GM12878 (cell line): Measurements from ENCODE around the gene OXT. TPM values are rescaled to one million over a fixed set of nuclear protein-coding genes. Genes with fewer than 3 reads are reported as not detected.
A peak's percentile ranks its signal among the peaks of the same experiment; 100 is the strongest.

Source experiments
- ATAC-seq: fragments of 200-7000 bp; cut with Tn5 transposase; 3 replicates; pipeline ENCODE4 v1.9.1; 2020; ENCODE audit warnings: mild to moderate bottlenecking, moderate library complexity
- Bru-seq: library from RNA; stranded (reverse); fragments of 400-500 nt; gene quantifications from one replicate; lab custom pipeline; 2021; lab: Mats Ljungman, UMichigan
- BruChase-seq, 2 experiments: library from RNA; stranded (reverse); fragments of 400-500 nt; gene quantifications; one replicate each; lab custom pipeline; 2021; lab: Mats Ljungman, UMichigan
- BruUV-seq: library from RNA; stranded (reverse); fragments of 400-500 nt; replicated peaks from 2 replicates; lab custom pipeline; 2021; lab: Mats Ljungman, UMichigan
- CTCF ChIA-PET: fragments of 300-600 bp; sonication (Branson Sonifier 250); formaldehyde crosslinking; extraction: SDS; loops from one replicate; lab custom pipeline; 2021; ENCODE audit warnings: inconsistent platforms; lab: Yijun Ruan, JAX
- POLR2A ChIA-PET: fragments of 350-600 bp; formaldehyde crosslinking; extraction: SDS; loops from one replicate; lab custom pipeline; 2021; ENCODE audit warnings: inconsistent platforms; lab: Charles Lee
- RAD21 ChIA-PET: fragments of 300-600 bp; sonication (Branson Sonifier 250); formaldehyde crosslinking; loops from one replicate; lab custom pipeline; 2023; ENCODE audit warnings: antibody characterized with exemption; ENCODE audit not compliant: unreplicated experiment; lab: Charles Lee
- SMC1A ChIA-PET: fragments of 300-600 bp; sonication (Branson Sonifier 250); formaldehyde crosslinking; loops from one replicate; lab custom pipeline; 2023; ENCODE audit not compliant: unreplicated experiment, uncharacterized antibody; lab: Charles Lee
- DNase-seq: peaks from one replicate; pipeline ENCODE4 v3.0.0-alpha.2; 2011; ENCODE audit warnings: low read depth, low spot score
- FAIRE-seq: peaks from 3 replicates; lab custom pipeline; 2011; peaks lifted over from hg19 to GRCh38; lab: Jason Lieb, UNC
- H2AFZ ChIP-seq: 2 replicates; pipeline ENCODE4 v1.6.0; 2011; ENCODE audit warnings: low read depth, low read length, control low read depth; ENCODE audit not compliant: control insufficient read depth
- H3K27ac ChIP-seq: 2 replicates; pipeline ENCODE4 v1.5.1; 2011; ENCODE audit warnings: control low read depth; ENCODE audit not compliant: control insufficient read depth, insufficient read depth
- H3K27me3 ChIP-seq, 2 experiments: replicated peaks in 1 of 2; 2 replicates each; pipeline versions ENCODE4 v1.6.0 to v1.6.1; 2011; ENCODE audit warnings: low read length in 1 of 2; ENCODE audit not compliant: control insufficient read depth in 2 of 2, insufficient read depth in 2 of 2
- H3K36me3 ChIP-seq, 2 experiments: 2 replicates each; pipeline ENCODE4 v1.5.1; 2011; ENCODE audit warnings: low read length in 1 of 2; ENCODE audit not compliant: control insufficient read depth in 2 of 2, insufficient read depth in 2 of 2
- H3K4me1 ChIP-seq: 2 replicates; pipeline ENCODE4 v1.6.1; 2011; ENCODE audit warnings: mild to moderate bottlenecking, low read length, moderate library complexity, mixed read lengths; ENCODE audit not compliant: control insufficient read depth, insufficient read depth
- H3K4me2 ChIP-seq: 2 replicates; pipeline ENCODE4 v1.6.0; 2011; ENCODE audit warnings: control low read depth; ENCODE audit not compliant: control insufficient read depth, insufficient read depth
- H3K4me3 ChIP-seq: fragments of 200-600 bp; sonication (generic); 2 replicates; pipeline ENCODE4 v1.5.1; 2016
- H3K79me2 ChIP-seq: 2 replicates; pipeline ENCODE4 v1.6.0; 2011; ENCODE audit warnings: low read length; ENCODE audit not compliant: control insufficient read depth, insufficient read depth
- H3K9ac ChIP-seq: 2 replicates; pipeline ENCODE4 v1.8.0; 2011; ENCODE audit warnings: low read length, control low read depth, mixed read lengths; ENCODE audit not compliant: control insufficient read depth, insufficient read depth
- H3K9me3 ChIP-seq: replicated peaks from 3 replicates; pipeline ENCODE4 v1.5.1; 2011; ENCODE audit warnings: mild to moderate bottlenecking, low read length; ENCODE audit not compliant: control insufficient read depth, insufficient read depth
- H4K20me1 ChIP-seq: 2 replicates; pipeline ENCODE4 v1.6.0; 2011; ENCODE audit not compliant: control insufficient read depth, insufficient read depth
- KDM1A ChIP-seq: fragments of 200-600 bp; sonication (generic); IDR thresholded peaks from 2 replicates; pipeline ENCODE4 v1.6.1; 2016; ENCODE audit warnings: borderline replicate concordance
- SRF ChIP-seq, 2 experiments: IDR thresholded peaks; 2 replicates each; pipeline ENCODE4 v1.6.1; 2011; ENCODE audit warnings: low read depth in 2 of 2, low read length in 2 of 2, mild to moderate bottlenecking in 1 of 2, moderate library complexity in 1 of 2
- SUZ12 ChIP-seq: fragments of 200-600 bp; sonication (generic); IDR thresholded peaks from one replicate; pipeline ENCODE4 v1.6.1; 2018; ENCODE audit warnings: antibody characterized with exemption, mild to moderate bottlenecking; ENCODE audit not compliant: unreplicated experiment
- ZNF207 ChIP-seq: fragments of 450-650 bp; IDR thresholded peaks from 2 replicates; pipeline ENCODE4 v1.6.1; 2014; ENCODE audit warnings: antibody characterized with exemption, mild to moderate bottlenecking, borderline replicate concordance
- whole genome bisulfite sequencing: methylation state at CpG from one replicate; pipeline ENCODE4 v1.1.6; 2016; ENCODE audit warnings: low lambda C conversion rate; ENCODE audit not compliant: insufficient replicate concordance, insufficient coverage; ENCODE audit errors: missing lambda C conversion rate; 5-methylcytosine and 5-hydroxymethylcytosine counted together
- in situ Hi-C: fragments of 300-500 bp; cut with MboI; formaldehyde crosslinking; loops from 9 replicates; pipeline ENCODE4 v1.14.3; 2018; ENCODE audit warnings: mixed read lengths
- intact Hi-C: fragments of 100-400 bp; cut with micrococcal nuclease; formaldehyde crosslinking; loops from one replicate; pipeline ENCODE4 v1.14.2; 2022; ENCODE audit not compliant: unreplicated experiment
- long read RNA-seq, 2 experiments: library from polyadenylated mRNA; unstranded; transcript quantifications; one replicate each; pipeline ENCODE4 v2.0.0, GENCODE V29; 2019 to 2020
- polyA minus RNA-seq, 3 experiments: library from RNA; depleted of rRNA, polyadenylated mRNA; stranded (reverse); fragments of >200 nt; gene quantifications; 2 replicates each; pipeline ENCODE4 v1.2.3, GENCODE V29; 2011
- polyA plus RNA-seq, 11 experiments: library from polyadenylated mRNA; depleted of rRNA in 4 of 11; unstranded in 6 of 11; stranded (reverse) in 5 of 11; fragments of >200 nt; fragmentation: Nextera tagmentation in 4 of 11; fragmentation: Illumina TruSeq in 1 of 11; extraction: Ambion mirVana in 4 of 11; extraction: Trizol in 1 of 11; gene quantifications; 1 replicate in 1 of 11; 2 replicates in 10 of 11; pipeline versions ENCODE4 v1.2.1 to v1.2.3, GENCODE V29; 2011 to 2016; ENCODE audit warnings: inconsistent platforms in 2 of 11, missing spikeins in 2 of 11, low read depth in 1 of 11
- total RNA-seq, 4 experiments: library from RNA; depleted of rRNA in 3 of 4; stranded (reverse); fragments of >200 nt in 3 of 4; fragmentation: Illumina TruSeq in 1 of 4; extraction: Trizol in 1 of 4; gene quantifications; 2 replicates each; pipeline versions ENCODE4 v1.2.1 to v1.2.3, GENCODE V29; 2013 to 2021

The OXT gene
- total RNA-seq (2013; cell fraction: nucleolus; rRNA removed), result not detected in 2 replicates
- total RNA-seq (2014; rRNA removed), result not detected in 2 replicates
- not detected in 2 replicates for total RNA-seq (2014; rRNA removed; fragmentation: Illumina TruSeq; extraction: Trizol)
- total RNA-seq (2021), result not detected in 2 replicates
- not detected for polyA plus RNA-seq (2011; ENCODE audit: low read depth)
- polyA plus RNA-seq (2011; rRNA removed), result not detected in 2 replicates
- not detected in 2 replicates for polyA plus RNA-seq (2011; cell fraction: cytosol; rRNA removed)
- polyA plus RNA-seq (2011; cell fraction: nucleus; rRNA removed), result not detected in 2 replicates
- polyA plus RNA-seq (2012), result not detected in 2 replicates
- not detected in 2 replicates for polyA plus RNA-seq (2014; fragmentation: Illumina TruSeq; extraction: Trizol)
- not detected for polyA plus RNA-seq (2014; fragmentation: Nextera tagmentation; extraction: Ambion mirVana)
- not detected in 2 replicates for polyA plus RNA-seq (2014; rRNA removed)
- polyA plus RNA-seq (2016; fragmentation: Nextera tagmentation; extraction: Ambion mirVana), result not detected
- not detected in 2 replicates for polyA minus RNA-seq (2011; rRNA and poly(A)+ RNA removed)
- not detected in 2 replicates for polyA minus RNA-seq (2011; cell fraction: cytosol; rRNA and poly(A)+ RNA removed)
- not detected in 2 replicates for polyA minus RNA-seq (2011; cell fraction: nucleus; rRNA and poly(A)+ RNA removed)
- not detected for Bru-seq, nascent RNA
- BruChase-seq, experiment 1, labeled RNA remaining after a 6-hour chase, result not detected
- percentile 23 among the genes with signal in this experiment for BruChase-seq, experiment 2, labeled RNA remaining after a 2-hour chase
- long read RNA-seq, experiment 1, result 0 reads
- long read RNA-seq, experiment 2, result 0 reads

DNA sequence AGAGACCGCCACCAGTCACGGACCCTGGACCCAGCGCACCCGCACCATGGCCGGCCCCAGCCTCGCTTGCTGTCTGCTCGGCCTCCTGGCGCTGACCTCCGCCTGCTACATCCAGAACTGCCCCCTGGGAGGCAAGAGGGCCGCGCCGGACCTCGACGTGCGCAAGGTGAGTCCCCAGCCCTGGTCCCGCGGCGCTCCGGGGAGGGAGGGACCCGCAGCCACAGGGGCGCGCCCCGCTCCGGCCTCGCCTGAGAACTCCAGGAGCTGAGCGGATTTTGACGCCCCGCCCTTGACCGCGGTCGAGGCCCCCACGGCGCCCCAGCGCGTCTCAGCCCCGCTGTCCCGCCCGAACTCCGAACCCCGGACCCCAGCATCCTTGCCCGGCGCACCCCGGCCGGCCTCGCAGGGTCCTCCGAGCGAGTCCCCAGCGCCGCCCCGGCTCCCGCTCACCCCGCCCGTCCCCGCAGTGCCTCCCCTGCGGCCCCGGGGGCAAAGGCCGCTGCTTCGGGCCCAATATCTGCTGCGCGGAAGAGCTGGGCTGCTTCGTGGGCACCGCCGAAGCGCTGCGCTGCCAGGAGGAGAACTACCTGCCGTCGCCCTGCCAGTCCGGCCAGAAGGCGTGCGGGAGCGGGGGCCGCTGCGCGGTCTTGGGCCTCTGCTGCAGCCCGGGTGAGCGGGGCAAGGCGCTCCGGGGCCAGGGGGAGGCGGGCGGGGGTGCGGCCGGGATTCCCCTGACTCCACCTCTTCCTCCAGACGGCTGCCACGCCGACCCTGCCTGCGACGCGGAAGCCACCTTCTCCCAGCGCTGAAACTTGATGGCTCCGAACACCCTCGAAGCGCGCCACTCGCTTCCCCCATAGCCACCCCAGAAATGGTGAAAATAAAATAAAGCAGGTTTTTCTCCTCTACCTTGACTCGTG is at the start of gene OXT:
TSS of gene OXT (plus strand) at position 11 of the 920 bp plus-strand sequence. CDS start at position 47, 36 bp downstream.
- Histone ChIP-seq H3K36me3 (no peaks in the 10 kb centered on the region), H4K20me1 (no peaks in the 10 kb centered on the region), H3K4me2 (peak within 1 kb of the TSS; percentile 48; the same call in 1 of the 2 replicates), H3K27me3 (peaks cover 0 to 2% of the 10 kb centered on the region in 2 experiments; a peak in 3 of 4 replicates), H3K79me2 (no peaks in the 10 kb centered on the region), H2AFZ (peak within 1 kb of the TSS; percentile 12; the same call in 1 of the 2 replicates), H3K4me1 (peaks cover 14% of the 10 kb centered on the region), H3K9ac (no peak within 1 kb of the TSS), H3K9me3 (no peaks in the 10 kb centered on the region; the same call in 2 of the 3 replicates), H3K4me3 (peak within 1 kb of the TSS; percentile 47; the same call in 1 of the 2 replicates), H3K27ac (no peak within 1 kb of the TSS)
- FAIRE-seq (no peak), ATAC-seq (no peak), DNase-seq (no peak)
- no TSS peak for BruUV-seq
- 32% methylated on average over 85 of the region's 95 CpGs for WGBS
- TF ChIP-seq SRF (IDR thresholded peaks at IDR 0.05; ENCODE audit: low read depth in 2 of 2, low read length in 2 of 2) (no peak), KDM1A (no peak), ZNF207 (no peak), SUZ12 (peak; percentile 19)
- CTCF ChIA-PET, result no interaction called here
- RAD21 ChIA-PET, result no interaction called here
- in situ Hi-C loops (no loop called here), intact Hi-C loops (no loop called here)
- SMC1A ChIA-PET, result no interaction called here
- POLR2A ChIA-PET, result no interaction called here
